Ramos (cell line): ENCODE data around the gene PLXNA1.

Source experiments
- in situ Hi-C: fragments of 300-500 bp; cut with MboI; formaldehyde crosslinking; loops from one replicate; pipeline ENCODE4 v1.14.3; 2022; ENCODE audit warnings: low sequenced_read_pairs; ENCODE audit not compliant: unreplicated experiment

PLXNA1 gene

DNA sequence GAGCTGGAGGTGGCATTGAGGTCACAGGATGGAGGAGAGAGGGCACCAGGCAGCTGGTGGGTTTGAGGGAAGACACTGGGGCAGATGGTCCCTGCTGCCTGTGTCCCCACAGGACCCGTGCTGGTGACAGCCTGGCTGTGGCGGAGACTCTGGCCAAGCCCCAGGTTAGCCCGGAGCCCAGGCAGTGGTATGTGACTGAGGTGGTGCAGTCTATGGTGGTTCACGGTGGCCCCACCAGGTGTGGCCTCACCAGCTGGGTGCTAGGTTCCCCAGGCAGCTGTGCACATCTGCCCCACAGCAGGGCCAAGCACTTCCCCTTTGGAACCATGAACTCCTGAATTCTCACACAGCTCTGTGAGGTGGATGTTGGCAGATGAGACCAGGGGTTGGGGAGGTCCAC, 15.4 kb downstream of the PLXNA1 start:
- in situ Hi-C loops = no loop called here

DNA sequence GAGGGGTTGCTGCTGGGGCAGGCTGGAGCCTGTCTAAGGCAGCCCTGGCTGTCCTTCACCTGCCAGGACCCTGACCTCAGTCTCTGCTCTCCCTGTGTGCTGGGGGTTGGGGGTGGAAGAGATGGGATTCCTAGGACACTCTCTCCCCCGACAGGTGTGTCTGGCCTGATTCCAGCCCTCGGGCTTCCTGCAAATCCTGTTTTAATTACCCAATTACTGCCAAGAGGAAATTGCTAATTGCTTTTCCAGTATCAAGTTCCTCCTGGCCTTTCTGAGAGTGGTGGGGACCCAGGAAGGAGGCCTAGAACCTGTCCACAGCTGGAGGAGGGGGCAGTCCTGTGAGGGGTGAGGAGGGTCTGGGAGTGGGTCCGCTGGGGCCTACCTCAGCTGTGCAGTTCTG, 15.8 kb downstream of the PLXNA1 start:
- in situ Hi-C loops = no loop called here

DNA sequence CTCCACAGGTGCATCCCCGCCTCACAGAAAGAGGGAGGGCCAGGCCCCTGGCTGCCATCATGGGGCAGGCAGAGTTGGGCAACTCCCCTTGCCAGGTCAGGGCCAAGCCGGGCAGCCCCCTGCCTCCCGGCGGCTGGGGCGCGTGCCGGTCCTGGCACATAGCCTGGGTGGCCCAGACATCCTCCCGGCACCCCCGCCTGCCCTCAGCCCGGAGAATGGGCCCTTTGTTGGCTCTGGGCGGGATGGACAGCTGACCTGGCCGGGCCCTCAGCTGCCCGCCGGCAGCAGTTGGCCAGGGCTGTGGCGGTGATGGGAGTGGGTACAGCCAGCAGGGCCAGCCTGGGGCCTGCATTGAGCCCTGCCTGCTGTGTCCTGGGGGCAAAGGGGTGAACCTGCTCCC, 16.5 kb downstream of the PLXNA1 start:
- in situ Hi-C loops = no loop called here

DNA sequence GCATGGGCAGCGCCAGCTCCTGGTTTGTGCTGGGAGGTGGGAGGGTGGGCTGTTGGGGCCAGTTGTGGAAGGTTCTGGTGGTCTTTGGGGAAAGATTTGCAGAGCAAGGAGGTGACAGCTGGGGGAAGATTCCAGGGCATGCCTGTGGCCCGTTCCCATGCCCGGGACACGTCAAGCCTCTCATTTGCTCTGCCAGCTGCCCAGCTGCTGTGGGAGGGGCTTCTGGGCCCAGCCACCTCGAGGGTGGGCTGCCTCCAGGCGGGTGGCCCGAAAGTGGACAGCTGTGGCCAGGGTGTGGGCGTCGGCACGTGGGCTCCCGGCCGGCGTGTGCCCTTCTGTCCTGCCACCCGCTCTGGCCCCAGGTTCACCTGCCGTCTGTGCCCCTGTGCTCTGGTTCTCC, 17.2 kb downstream of the PLXNA1 start:
- in situ Hi-C loops = no loop called here

DNA sequence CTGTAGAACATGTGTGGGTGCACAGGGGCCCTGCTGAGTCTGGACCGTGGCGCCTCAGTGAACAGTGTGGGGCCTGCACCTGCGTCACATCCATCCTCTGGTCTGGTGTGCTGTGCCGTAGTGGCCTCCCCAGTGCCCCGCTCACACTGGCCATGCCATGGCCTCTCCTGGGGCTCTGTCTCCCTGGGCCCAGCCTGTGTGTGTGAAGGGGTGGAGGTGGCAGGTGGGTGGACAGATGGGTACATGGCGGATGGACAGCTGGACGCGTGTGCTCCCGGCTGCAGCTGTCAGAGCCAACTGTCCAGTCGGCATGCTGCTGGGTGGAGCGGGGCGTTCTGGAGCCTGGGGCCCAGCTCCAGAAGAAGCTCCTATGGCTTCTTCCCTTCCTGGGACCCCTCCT, 17.8 kb downstream of the PLXNA1 start:
- in situ Hi-C loops = no loop called here

DNA sequence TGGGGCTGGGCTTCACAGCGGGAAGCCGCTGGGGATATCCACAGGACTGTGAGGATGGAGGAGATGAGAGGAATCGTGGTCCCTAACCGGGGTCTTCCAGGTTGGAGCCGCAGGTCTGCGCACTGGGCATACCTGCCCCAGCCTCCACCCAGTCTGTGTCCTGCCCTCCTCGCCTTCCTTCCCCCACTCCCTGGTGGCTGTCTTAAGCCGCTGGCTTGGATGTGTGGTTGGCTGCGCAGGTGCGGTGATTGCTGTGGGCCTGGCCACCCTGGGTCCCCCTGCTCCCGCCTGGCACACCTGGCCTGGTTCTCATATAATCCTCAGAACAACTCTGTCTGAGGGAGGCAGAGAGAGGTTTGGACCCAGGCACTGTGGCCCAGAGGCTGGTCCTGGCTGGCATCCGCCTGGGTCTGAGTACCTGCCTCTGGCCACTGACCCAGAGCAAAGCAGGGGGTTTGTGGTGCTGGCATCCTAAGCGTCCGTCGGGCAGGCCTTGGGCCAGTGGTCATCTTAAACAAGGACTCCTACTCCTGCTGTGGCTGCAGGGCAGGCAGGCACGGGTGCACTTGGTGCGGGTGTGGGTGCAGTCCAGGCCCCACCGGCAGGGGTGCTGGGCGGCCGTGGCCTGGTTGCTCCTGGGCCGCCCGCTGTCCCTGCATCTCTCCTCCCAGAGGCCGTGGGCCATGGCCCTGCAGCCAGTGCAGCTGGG, 18.7 kb downstream of the PLXNA1 start:
- in situ Hi-C loops = no loop called here

DNA sequence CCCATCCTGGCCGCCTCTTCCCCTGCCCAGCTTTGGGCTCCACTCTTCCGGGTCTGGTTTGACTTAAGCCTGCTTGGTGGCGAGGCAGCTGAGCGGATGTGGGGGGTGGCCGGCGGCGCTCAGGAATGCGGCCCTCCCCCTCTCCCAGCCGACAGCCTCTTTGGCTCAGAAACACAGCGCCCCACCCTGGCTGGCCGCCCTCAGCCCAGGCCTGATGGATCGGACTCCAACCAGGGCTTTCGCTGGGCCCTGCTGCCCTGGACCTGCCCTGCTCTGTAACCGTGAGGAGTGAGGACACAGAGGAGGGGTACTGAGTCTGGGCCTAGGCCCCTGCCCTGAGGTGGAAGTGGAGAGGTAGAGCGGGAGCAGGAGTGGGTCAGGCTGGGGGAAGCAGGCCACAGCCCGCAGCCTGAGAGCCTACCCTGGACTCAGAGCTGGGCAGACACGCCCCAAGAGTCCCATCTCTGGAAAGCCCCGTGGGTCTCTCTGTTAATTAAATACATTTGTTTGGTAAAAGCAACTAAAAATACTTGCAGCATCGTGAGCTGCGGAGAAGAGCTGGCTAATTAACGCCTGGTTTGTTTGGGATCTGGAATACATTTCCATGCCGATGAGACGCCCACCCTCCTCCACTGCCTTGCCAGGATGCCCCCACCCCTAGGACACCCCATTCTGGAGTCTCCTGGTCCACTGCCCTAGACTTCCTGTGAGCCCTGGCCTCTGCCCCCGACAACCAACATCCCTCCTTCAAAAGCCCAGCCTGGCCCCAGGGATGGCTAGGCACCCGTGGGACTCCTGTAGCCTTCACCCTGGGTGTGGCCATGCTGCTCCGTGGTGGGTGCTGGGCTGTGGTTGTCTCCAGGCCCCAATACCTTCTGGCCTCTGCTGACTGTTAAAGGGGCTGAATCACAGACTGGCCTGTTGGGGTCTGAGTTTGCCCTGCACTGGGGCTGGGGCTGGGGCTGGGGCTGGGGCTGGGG, 19.6 kb downstream of the PLXNA1 start:
- in situ Hi-C loops = no loop called here

DNA sequence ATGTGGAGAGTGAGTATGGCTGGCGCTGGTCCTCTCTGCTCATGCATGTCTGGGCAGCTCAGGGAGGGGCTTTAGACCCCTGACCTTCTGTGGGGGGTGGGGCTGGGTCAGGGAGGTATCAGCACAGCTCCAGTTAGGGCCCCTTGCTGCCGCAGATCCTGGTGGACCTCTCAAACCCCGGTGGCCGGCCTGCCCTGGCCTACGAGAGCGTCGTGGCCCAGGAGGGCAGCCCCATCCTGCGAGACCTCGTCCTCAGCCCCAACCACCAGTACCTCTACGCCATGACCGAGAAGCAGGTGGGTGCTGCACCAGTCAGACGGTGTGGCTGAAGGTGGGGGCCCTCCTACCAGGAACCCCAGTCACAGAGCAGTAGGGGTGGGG, 20.2 kb downstream of the PLXNA1 start:
- in situ Hi-C loops = no loop called here

DNA sequence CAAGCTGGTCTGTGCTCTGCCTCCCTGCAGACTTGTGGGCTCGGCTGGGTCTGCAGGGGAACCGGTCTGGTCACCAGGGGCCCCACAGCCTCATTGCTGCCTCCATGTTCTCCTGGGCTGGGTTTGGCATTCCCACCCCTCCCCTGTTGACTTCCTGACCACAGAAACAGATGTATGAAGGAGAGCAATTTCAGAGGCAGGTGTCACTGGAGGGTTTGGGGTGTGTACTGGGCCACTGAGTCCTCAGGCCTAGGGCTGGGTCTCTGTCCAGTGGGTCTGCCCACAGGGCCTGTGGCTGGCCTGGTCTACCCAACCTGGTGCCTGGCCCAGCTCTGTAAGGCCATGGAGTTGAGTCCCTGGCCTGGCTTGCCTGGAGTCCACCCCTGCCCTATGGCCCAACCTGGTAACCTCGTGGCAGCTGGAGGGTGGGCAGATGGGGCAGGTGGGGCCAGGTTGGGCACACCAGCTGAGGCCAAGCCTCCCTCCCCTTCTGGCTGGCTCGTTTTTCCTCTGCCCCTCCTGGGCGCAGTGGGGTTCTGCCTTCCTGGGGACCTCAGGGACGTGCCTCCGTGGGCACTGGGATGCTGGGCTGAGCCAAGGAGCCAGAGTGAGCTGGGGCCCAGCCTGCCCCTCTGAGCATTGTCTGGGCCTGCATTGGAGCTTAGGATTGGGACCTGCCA, 20.8 kb downstream of the PLXNA1 start:
- in situ Hi-C loops = no loop called here

DNA sequence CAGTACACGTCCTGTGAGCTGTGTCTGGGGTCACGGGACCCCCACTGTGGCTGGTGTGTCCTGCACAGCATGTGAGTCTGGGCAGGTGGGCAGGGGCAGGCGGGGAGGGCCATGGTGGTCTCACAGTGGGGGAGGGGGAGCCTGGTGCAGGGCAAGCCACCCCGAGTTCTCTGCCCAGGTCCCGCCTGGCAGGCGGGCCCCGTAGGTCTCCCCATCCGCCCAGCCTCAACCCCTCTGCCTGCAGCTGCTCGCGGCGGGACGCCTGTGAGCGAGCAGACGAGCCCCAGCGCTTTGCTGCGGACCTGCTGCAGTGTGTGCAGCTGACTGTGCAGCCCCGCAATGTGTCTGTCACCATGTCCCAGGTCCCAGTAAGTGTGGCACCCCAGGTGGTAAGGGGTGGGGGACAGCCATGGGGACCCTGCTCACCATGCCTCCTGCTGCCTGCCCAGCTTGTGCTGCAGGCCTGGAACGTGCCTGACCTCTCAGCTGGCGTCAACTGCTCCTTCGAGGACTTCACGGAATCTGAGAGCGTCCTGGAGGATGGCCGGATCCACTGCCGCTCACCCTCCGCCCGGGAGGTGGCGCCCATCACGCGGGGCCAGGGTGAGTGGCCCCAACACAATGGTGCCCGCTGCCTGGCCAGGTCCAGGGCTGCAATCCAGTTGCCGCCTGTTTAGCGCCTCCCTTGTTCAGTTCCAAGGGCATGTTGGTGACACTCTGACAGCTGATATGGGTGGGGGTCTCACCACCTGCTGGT, 21.9 kb downstream of the PLXNA1 start:
- in situ Hi-C loops = no loop called here

DNA sequence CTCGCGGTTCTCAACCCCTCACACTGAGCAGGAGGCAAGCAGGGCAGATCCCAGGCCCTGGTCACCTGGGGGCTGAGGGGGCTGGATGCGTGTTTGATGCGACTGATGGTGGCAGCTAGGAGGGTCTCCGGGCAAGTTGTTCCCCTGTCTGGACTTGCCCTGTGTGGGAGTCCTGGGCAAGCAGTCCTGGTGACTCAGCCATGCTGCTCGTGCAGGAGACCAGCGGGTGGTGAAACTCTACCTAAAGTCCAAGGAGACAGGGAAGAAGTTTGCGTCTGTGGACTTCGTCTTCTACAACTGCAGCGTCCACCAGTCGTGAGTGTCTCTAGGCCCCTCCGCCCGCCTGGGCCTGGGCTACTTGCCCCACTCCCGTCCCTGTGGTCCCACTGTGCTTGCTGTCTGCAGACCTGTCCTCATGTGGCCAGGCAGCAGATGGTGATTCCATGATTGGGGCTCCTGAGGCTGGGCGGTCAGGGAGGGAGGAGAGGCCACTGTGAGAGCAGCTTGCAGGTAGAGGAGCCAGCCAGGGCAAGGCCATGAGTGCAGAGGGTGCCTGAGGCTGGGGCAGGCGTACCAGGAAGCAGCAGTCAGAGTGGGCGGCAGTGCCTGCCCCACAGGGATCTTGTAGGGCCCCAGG, 23.1 kb downstream of the PLXNA1 start:
- in situ Hi-C loops = no loop called here

DNA sequence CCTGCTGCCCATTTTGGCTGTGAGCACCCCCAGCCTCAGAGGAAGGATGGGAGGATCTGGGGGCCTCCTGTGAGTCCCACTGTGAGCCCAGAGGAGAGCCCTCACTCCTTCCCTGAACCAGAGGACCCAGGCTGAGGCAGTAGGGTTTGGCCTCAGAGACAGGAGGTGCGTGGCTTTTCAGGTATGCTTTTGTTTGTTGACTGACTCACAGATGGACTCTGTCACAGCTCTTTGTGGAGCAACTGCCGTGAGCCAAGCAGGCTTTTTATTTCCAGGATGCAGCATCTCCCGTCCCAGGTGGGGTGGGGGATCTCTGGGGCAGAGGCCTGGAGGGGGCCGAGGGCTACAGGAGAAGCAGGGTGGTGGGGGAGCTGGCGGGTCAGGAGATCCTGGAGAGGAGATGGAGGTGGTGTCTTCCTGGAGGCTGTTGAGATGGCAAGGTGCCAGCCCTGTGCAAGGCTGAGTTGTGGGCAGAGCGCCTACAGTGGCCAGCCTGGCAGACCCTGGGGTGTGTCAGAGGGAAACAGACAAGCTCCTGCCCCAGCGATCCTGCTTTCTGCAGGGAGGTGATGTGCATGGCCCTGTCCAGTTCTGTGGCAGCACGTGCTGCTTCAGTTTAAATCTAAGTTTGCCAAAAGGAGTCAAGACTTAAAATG, 24.0 kb downstream of the PLXNA1 start:
- in situ Hi-C loops = no loop called here

DNA sequence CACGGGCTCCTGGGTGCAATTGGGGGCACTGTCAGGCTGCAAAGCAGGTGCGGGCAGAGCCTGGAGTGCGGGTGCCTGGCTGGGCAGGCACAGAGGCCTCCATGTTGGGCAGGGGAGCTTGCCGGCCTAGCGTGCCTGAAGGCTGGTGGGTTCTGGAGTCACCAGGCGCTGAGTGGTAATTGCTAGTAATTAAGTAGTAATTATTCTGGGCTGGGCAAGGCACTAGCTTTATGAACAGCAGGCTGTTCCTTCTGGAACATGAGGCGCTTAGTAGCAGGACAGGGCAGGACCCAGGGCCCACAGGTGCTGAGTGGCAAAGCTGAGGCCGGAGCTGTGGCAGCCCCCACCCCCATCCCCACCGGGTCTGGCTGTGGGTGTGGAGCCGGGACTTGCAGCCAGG, 25.3 kb downstream of the PLXNA1 start:
- in situ Hi-C loops = no loop called here

DNA sequence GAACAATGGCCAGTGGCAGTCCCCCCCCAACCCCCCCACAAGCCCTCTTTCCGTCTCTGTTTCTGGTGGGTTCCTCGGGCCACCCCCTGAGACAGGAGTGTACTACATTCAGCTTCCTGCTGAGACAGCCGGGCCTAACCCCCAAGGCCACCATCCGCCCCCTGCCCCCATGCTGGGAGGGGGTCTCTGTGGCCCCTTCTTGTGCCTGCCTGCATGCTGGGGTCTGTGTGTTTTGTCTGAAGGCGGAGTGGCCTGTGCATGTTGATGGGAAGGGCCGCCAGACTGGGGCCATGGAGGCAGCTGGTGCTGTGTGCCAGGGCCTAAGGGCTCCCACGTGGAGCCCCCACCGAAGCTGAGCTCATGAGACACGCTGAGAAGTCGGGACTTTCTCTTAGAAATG, 26.6 kb downstream of the PLXNA1 start:
- in situ Hi-C loops = no loop called here

DNA sequence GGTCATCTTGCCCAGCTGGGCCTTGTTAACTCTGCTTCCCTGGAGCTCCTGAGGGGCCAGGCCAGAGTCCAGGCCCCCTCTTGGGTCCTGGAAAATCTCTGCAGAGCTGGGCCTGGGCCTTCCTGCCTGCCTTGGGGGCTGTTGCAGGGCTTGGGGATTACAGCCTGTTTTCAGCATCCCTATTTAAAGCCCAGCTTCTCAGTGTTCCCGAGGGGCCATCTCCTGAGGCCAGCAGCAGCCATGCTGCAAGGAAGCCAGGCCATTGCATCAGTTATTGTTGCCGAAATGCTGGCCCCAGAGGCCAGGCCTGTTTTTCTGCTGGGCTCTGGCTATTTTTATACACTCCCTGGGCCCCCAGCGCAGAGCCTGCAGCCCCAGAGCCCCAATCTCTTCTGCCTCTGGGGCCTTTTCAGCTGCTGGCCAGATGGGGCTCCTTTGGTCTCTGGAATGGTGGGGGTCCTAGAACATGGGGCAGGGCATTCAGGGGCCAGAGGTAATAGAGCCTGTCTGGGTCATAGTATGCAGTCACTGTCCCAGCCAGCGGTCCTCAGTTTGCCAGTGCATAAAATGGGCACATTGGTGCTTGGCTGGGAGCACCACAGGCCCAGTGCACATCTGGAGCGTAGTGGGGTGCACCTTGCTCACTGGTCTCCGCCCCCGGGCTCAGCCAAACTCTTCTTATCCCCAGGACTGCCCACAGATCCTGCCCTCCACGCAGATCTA, 28.5 kb downstream of the PLXNA1 start:
- in situ Hi-C loops = no loop called here

DNA sequence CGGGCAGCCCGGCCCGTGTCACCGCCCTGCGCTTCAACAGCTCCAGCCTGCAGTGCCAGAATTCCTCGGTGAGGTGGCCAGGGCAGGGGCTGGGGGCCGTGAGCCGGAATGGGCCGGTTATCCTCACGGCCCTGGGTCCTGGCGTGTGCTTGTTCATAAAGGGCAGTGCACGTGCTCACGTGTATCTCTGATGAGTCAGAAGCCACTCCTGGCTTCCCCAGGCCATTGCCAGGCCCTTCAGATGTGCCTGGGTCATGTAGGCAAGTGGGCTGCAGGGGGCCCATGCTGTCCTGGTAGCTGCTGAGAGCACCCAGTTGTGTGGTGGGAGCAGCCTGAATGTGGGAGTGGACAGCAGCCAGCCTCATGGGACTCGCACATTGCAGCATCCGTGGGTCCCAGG, 29.2 kb downstream of the PLXNA1 start:
- in situ Hi-C loops = no loop called here

DNA sequence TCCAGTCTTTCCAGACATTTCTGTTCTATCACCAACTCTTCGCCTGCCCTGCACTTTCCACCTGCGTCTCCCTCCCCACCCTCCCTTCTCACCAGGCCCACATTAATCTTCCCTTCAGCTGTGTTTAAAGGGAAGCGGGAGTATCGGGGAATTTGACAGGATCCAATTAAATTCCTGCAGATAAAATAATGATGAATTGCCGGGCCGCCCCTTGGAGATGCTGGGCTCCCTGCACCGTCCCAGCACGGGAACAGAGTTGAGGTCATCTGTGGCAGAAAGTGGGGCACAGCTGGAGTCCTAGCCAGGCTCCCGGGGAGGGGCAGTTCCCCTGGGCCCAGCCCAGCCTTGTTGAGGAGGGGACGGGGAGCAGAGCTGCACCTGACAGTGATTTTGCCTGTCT, 30.3 kb downstream of the PLXNA1 start:
- in situ Hi-C loops = no loop called here

DNA sequence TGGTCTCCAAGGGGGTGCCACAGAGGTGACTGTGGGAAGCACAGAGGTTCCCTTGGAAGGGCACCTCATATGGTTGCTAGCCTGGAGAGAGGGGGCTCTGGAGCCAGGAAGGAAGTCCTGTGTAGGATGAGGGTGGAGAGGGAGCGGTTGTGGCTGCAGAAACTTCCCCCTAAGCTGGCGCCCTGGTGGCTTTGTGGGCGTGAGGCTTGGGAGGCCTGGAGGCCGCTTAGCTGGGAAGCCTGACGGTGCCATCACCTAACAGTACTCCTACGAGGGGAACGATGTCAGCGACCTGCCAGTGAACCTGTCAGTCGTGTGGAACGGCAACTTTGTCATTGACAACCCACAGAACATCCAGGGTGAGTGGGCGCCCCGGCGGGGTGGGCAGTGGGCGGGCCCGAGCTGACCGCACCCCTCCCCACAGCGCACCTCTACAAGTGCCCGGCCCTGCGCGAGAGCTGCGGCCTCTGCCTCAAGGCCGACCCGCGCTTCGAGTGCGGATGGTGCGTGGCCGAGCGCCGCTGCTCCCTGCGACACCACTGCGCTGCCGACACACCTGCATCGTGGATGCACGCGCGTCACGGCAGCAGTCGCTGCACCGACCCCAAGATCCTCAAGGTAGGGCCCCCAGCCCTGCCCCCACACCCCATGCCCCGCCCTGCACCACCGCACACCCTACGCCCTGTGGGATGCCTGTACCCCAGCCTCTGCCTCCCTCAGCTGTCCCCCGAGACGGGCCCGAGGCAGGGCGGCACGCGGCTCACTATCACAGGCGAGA, 31.0 kb downstream of the PLXNA1 start:
- in situ Hi-C loops = no loop called here
